HCT116 (cell line): ENCODE results near the gene GYS1. TPM values are rescaled to one million over a fixed set of nuclear protein-coding genes. Genes with fewer than 3 reads are reported as not detected.

Experiments used
- ATAC-seq: fragments of 200-7000 bp; cut with Tn5 transposase; 2 replicates; pipeline ENCODE4 v1.9.1; 2020; ENCODE audit warnings: mild to moderate bottlenecking, moderate library complexity
- BruUV-seq: library from RNA; stranded (reverse); fragments of 400-500 nt; replicated peaks from 2 replicates; lab custom pipeline; 2021; lab: Mats Ljungman, UMichigan
- CTCF ChIA-PET: fragments of 300-600 bp; sonication (Branson Sonifier 250); formaldehyde crosslinking; loops from one replicate; lab custom pipeline; 2021; ENCODE audit warnings: antibody characterized with exemption; lab: Charles Lee
- POLR2A ChIA-PET: fragments of 300-600, 350-600 bp; sonication (Branson Sonifier 250); formaldehyde crosslinking; loops from one replicate; lab custom pipeline; 2021; ENCODE audit warnings: antibody characterized with exemption; lab: Charles Lee
- RAD21 ChIA-PET, 2 experiments: fragments of 300-600 bp; sonication (Branson Sonifier 250); formaldehyde crosslinking; loops; one replicate each; lab custom pipeline; 2023; ENCODE audit warnings: low total read pairs in 2 of 2; ENCODE audit not compliant: uncharacterized antibody in 2 of 2, unreplicated experiment in 2 of 2, low non-redundant PET in 1 of 2; lab: Charles Lee
- DNase-seq: peaks from one replicate; pipeline ENCODE4 v3.0.0-alpha.2; 2010; ENCODE audit warnings: low read depth, low spot score
- H2AFZ ChIP-seq: fragments of 200-600 bp; shearing (Covaris generic), sonication (generic); 2 replicates; pipeline ENCODE4 v1.6.1; 2017; ENCODE audit warnings: low read depth, mixed run types, mixed read lengths, antibody characterized with exemption, low read length; ENCODE audit not compliant: poor library complexity, severe bottlenecking
- H3K27ac ChIP-seq: 2 replicates; pipeline ENCODE4 v1.5.1; 2012; ENCODE audit warnings: low read depth, low read length
- H3K27me3 ChIP-seq: fragments of 200-600 bp; sonication (generic); 2 replicates; pipeline ENCODE4 v1.6.1; 2016; ENCODE audit warnings: mixed run types, low read length, mixed read lengths; ENCODE audit not compliant: insufficient read depth
- H3K36me3 ChIP-seq, 2 experiments: fragments of 200-500 bp in 1 of 2; fragments of 200-600 bp in 1 of 2; sonication (Bioruptor generic) in 1 of 2; sonication (generic) in 1 of 2; 2 replicates each; pipeline versions ENCODE4 v1.5.1 to v1.6.1; 2014 to 2016; ENCODE audit warnings: low read length in 2 of 2, inconsistent platforms in 1 of 2, mixed read lengths in 1 of 2, mixed run types in 1 of 2; ENCODE audit not compliant: insufficient read depth in 2 of 2, control insufficient read depth in 1 of 2
- H3K4me1 ChIP-seq, 2 experiments: fragments of 200-600 bp in 1 of 2; sonication (generic) in 1 of 2; 2 replicates each; pipeline versions ENCODE4 v1.5.1 to v1.6.1; 2012 to 2017; ENCODE audit warnings: low read length in 2 of 2, inconsistent platforms in 1 of 2, mild to moderate bottlenecking in 1 of 2, mixed read lengths in 1 of 2, mixed run types in 1 of 2, moderate library complexity in 1 of 2; ENCODE audit not compliant: insufficient read depth in 2 of 2, control insufficient read depth in 1 of 2
- H3K4me2 ChIP-seq: fragments of 200-600 bp; sonication (generic); 2 replicates; pipeline ENCODE4 v1.6.1; 2017; ENCODE audit warnings: mixed run types, low read length, mixed read lengths
- H3K4me3 ChIP-seq, 2 experiments: fragments of 200-600 bp in 1 of 2; sonication (generic) in 1 of 2; replicated peaks in 1 of 2; 2 replicates each; pipeline ENCODE4 v1.5.1; 2011 to 2016; ENCODE audit warnings: low read length in 2 of 2, control low read depth in 1 of 2, low read depth in 1 of 2, mild to moderate bottlenecking in 1 of 2, mixed read lengths in 1 of 2, mixed run types in 1 of 2
- H3K79me2 ChIP-seq: fragments of 200-600 bp; sonication (generic); 2 replicates; pipeline ENCODE4 v1.6.1; 2017; ENCODE audit warnings: mild to moderate bottlenecking, mixed run types, low read length, moderate library complexity, mixed read lengths; ENCODE audit not compliant: insufficient read depth
- H3K9ac ChIP-seq: fragments of 200-600 bp; sonication (generic); 2 replicates; pipeline ENCODE4 v1.6.1; 2016; ENCODE audit warnings: low read length, mixed read lengths
- H3K9me2 ChIP-seq: fragments of 200-600 bp; sonication (generic), shearing (Covaris generic); 2 replicates; pipeline ENCODE4 v1.6.1; 2017; ENCODE audit warnings: mixed run types, mild to moderate bottlenecking, moderate library complexity; ENCODE audit not compliant: insufficient read depth
- H3K9me3 ChIP-seq, 2 experiments: fragments of 200-500 bp in 1 of 2; fragments of 200-600 bp in 1 of 2; sonication (Bioruptor generic) in 1 of 2; sonication (generic) in 1 of 2; 2 replicates each; pipeline ENCODE4 v1.6.1; 2014 to 2017; ENCODE audit warnings: low read length in 2 of 2, mixed read lengths in 2 of 2, inconsistent platforms in 1 of 2, low read depth in 1 of 2, mild to moderate bottlenecking in 1 of 2, mixed run types in 1 of 2, moderate library complexity in 1 of 2; ENCODE audit not compliant: control insufficient read depth in 1 of 2, insufficient read depth in 1 of 2
- H4K20me1 ChIP-seq: fragments of 200-600 bp; sonication (generic), shearing (Covaris generic); 2 replicates; pipeline ENCODE4 v1.6.1; 2017; ENCODE audit warnings: mixed run types, mild to moderate bottlenecking, moderate library complexity; ENCODE audit not compliant: insufficient read depth
- CEBPB ChIP-seq: IDR thresholded peaks from 2 replicates; pipeline ENCODE4 v1.6.1; 2012; ENCODE audit warnings: low read depth
- CTCF ChIP-seq, 3 experiments: fragments of 200-600 bp in 1 of 3; sonication (generic) in 1 of 3; IDR thresholded peaks in 2 of 3; conservative IDR thresholded peaks in 1 of 3; 2 replicates each; pipeline ENCODE4 v1.5.1; 2012 to 2017; ENCODE audit warnings: low read depth in 2 of 3, low read length in 2 of 3, antibody characterized with exemption in 1 of 3, borderline replicate concordance in 1 of 3, control low read depth in 1 of 3, mild to moderate bottlenecking in 1 of 3, mixed read lengths in 1 of 3, mixed run types in 1 of 3, moderate library complexity in 1 of 3; ENCODE audit not compliant: insufficient read depth in 1 of 3
- ELF1 ChIP-seq: IDR thresholded peaks from 2 replicates; pipeline ENCODE4 v1.6.1; 2012; ENCODE audit warnings: low read depth, borderline replicate concordance
- FOSL1 ChIP-seq: IDR thresholded peaks from 2 replicates; pipeline ENCODE4 v1.6.1; 2012; ENCODE audit warnings: low read depth
- RAD21 ChIP-seq: IDR thresholded peaks from 2 replicates; pipeline ENCODE4 v1.6.1; 2012; ENCODE audit warnings: low read depth, mild to moderate bottlenecking
- REST ChIP-seq: IDR thresholded peaks from 2 replicates; pipeline ENCODE4 v1.6.1; 2012; ENCODE audit warnings: low read depth
- YY1 ChIP-seq: IDR thresholded peaks from 2 replicates; pipeline ENCODE4 v1.6.1; 2011; ENCODE audit warnings: low read length, low read depth, moderate library complexity, mild to moderate bottlenecking; ENCODE audit not compliant: insufficient replicate concordance; ENCODE audit errors: extremely low read depth
- ZFX ChIP-seq: fragments of 450-650 bp; IDR thresholded peaks from 2 replicates; pipeline ENCODE4 v1.6.1; 2017
- intact Hi-C: fragments of 100-400 bp; cut with micrococcal nuclease; formaldehyde crosslinking; loops from 2 replicates; pipeline ENCODE4 v1.10.0; 2022
- total RNA-seq: library from RNA; stranded (reverse); gene quantifications from one replicate; pipeline ENCODE4 v1.2.1, GENCODE V29; 2021; ENCODE audit not compliant: unreplicated experiment

GYS1 gene
- total RNA-seq, 1 experiment from 2014 or later = 50.7 TPM

GRCh38 chr19:48977061-48977460 is 16.0 kb downstream of the GYS1 start:
- no peak overlapping the region for H3K4me3 ChIP-seq
- H3K9ac ChIP-seq = no peak overlapping the region
- no peak overlapping the region for H2AFZ ChIP-seq
- ChIA-PET RAD21 (interaction anchor here in 1 of 2 experiments (0.7 kb wide), 1 partner anchor 132 kb away, joined by 3 read pairs; no protein-coding TSS in a partner anchor), POLR2A (interaction anchor here (0.6 to 1.3 kb wide), 2 partner anchors 105 to 137 kb away, joined by 3 read pairs; partner anchors contain the start of gene PPP1R15A), CTCF (interaction anchor here (1.0 to 3.1 kb wide), 2 partner anchors 16 to 54 kb away, joined by 3 to 14 read pairs; partner anchors contain the start of genes CGB2, GYS1 and RUVBL2)
- H3K9me3 ChIP-seq = no peaks in the 10 kb centered on the region
- H3K4me2 ChIP-seq = no peak overlapping the region
- H3K79me2 ChIP-seq = no peaks in the 10 kb centered on the region
- intact Hi-C loops = no loop called here
- TF ChIP-seq ZFX = no peak
- BruUV-seq = no TSS peak
- H3K27ac ChIP-seq = no peak overlapping the region
- no peaks in the 10 kb centered on the region for H3K9me2 ChIP-seq
- no peaks in the 10 kb centered on the region for H3K27me3 ChIP-seq
- no peaks in the 10 kb centered on the region for H4K20me1 ChIP-seq
- peaks cover 5 to 14% of the 10 kb centered on the region in 2 experiments; a peak in 3 of 4 replicates for H3K4me1 ChIP-seq
- ATAC-seq (no peak), DNase-seq (no peak)
- peaks cover 15 to 23% of the 10 kb centered on the region in 2 experiments; a peak in 3 of 4 replicates for H3K36me3 ChIP-seq

GRCh38 chr19:48975947-48976847 is 16.9 kb downstream of the GYS1 start:
- CTCF ChIA-PET = interaction anchor here (0.7 to 3.1 kb wide), 2 partner anchors 17 to 468 kb away, joined by 5 to 14 read pairs; partner anchors contain the start of genes GYS1 and RUVBL2
- no peaks in the 10 kb centered on the region for H3K9me3 ChIP-seq
- no peak overlapping the region for H3K9ac ChIP-seq
- no peaks in the 10 kb centered on the region for H3K9me2 ChIP-seq
- TF ChIP-seq FOSL1 = no peak
- no peak; the same call in 1 of the 2 replicates for TF ChIP-seq ELF1
- TF ChIP-seq CTCF (IDR thresholded peaks at IDR 0.05 in 2 of 3, conservative IDR thresholded peaks at IDR 0.05 in 1 of 3; ENCODE audit: borderline replicate concordance in 1 of 3, insufficient read depth in 1 of 3, low read depth in 2 of 3, low read length in 2 of 3) = 0 out of 6 replicates have a peak, but pooled peaks of 1 of the 3 experiments have one; percentile 10
- TF ChIP-seq RAD21 = no peak
- no peak for TF ChIP-seq REST
- peak; percentile 52 for TF ChIP-seq YY1
- no peak for TF ChIP-seq CEBPB
- TF ChIP-seq, all 23 proteins: peak for 2
- H4K20me1 ChIP-seq = no peaks in the 10 kb centered on the region
- no TSS peak for BruUV-seq
- POLR2A ChIA-PET = interaction anchor here (0.7 to 1.5 kb wide), 3 partner anchors 9 to 104 kb away, joined by 3 to 7 read pairs (median 3); partner anchors contain the start of gene PPP1R15A
- RAD21 ChIA-PET = interaction anchor here in 1 of 2 experiments (0.7 kb wide), 1 partner anchor 132 kb away, joined by 3 read pairs; no protein-coding TSS in a partner anchor
- no peak overlapping the region for H3K4me3 ChIP-seq
- peaks cover 5 to 14% of the 10 kb centered on the region in 2 experiments; a peak in 3 of 4 replicates for H3K4me1 ChIP-seq
- ATAC-seq (peak; percentile 80), DNase-seq (no peak)
- no peaks in the 10 kb centered on the region for H3K79me2 ChIP-seq
- H3K27ac ChIP-seq = no peak overlapping the region
- no peaks in the 10 kb centered on the region for H3K27me3 ChIP-seq
- H3K36me3 ChIP-seq = peaks cover 11 to 18% of the 10 kb centered on the region in 2 experiments; a peak in 2 of 4 replicates
- H3K4me2 ChIP-seq = no peak overlapping the region
- intact Hi-C loops = no loop called here
- H2AFZ ChIP-seq = no peak overlapping the region
